Activated T-cell treated with anti-CD3 and anti-CD28 coated beads for 4 hours (primary cell): ENCODE data around the gene TOR3A.
"Not testable (repeated sequence)": the region's sequence is repeated elsewhere in the genome, so short reads cannot be mapped to it uniquely, and the experiment has no call there.

Source experiments
- DNase-seq: peaks from one replicate; pipeline ENCODE4 v3.0.0-alpha.2; 2020

The TOR3A gene

GRCh38 chr1:179081687-179082332, at the start of gene TOR3A:
Gene TOR3A (plus strand): TSS chr1:179082070. CDS start chr1:179082129, 59 bp downstream.
- peak; percentile 51 for DNase-seq

GRCh38 chr1:179034720-179035119, 47.1 kb upstream of the TOR3A start:
- no peak for DNase-seq

GRCh38 chr1:179036844-179037465, 44.9 kb upstream of the TOR3A start:
- DNase-seq, result no peak

- DNase-seq, result no peak
Observed at GRCh38 chr1:179038528-179039281, 43.2 kb upstream of the TOR3A start.

- not testable (repeated sequence) for DNase-seq
Observed at GRCh38 chr1:179039502-179040174, 42.2 kb upstream of the TOR3A start.

- DNase-seq, result not testable (repeated sequence)
Observed at GRCh38 chr1:179040175-179040551, 41.7 kb upstream of the TOR3A start.

GRCh38 chr1:179042087-179042486, 39.8 kb upstream of the TOR3A start:
- DNase-seq, result no peak

- DNase-seq, result no peak
Observed at GRCh38 chr1:179042700-179043099, 39.2 kb upstream of the TOR3A start.

- DNase-seq, result no peak
Observed at GRCh38 chr1:179043266-179043665, 38.6 kb upstream of the TOR3A start.

- no peak for DNase-seq
Observed at GRCh38 chr1:179043907-179044306, 38.0 kb upstream of the TOR3A start.

GRCh38 chr1:179046808-179047635, 34.8 kb upstream of the TOR3A start:
- DNase-seq, result no peak

- no peak for DNase-seq
Observed at GRCh38 chr1:179047636-179047997, 34.3 kb upstream of the TOR3A start.

GRCh38 chr1:179048339-179049124, 33.3 kb upstream of the TOR3A start:
- no peak for DNase-seq

- no peak for DNase-seq
Observed at GRCh38 chr1:179052776-179053175, 29.1 kb upstream of the TOR3A start.

- no peak for DNase-seq
Observed at GRCh38 chr1:179053486-179053885, 28.4 kb upstream of the TOR3A start.

- DNase-seq, result no peak
Observed at GRCh38 chr1:179055937-179056336, 25.9 kb upstream of the TOR3A start.

GRCh38 chr1:179058487-179059483, 23.1 kb upstream of the TOR3A start:
- DNase-seq, result no peak

GRCh38 chr1:179061360-179062282, 20.2 kb upstream of the TOR3A start:
- DNase-seq, result no peak

- DNase-seq, result no peak
Observed at GRCh38 chr1:179066471-179066870, 15.4 kb upstream of the TOR3A start.
